Measurements from ENCODE around the gene MACROD2.

DNA sequence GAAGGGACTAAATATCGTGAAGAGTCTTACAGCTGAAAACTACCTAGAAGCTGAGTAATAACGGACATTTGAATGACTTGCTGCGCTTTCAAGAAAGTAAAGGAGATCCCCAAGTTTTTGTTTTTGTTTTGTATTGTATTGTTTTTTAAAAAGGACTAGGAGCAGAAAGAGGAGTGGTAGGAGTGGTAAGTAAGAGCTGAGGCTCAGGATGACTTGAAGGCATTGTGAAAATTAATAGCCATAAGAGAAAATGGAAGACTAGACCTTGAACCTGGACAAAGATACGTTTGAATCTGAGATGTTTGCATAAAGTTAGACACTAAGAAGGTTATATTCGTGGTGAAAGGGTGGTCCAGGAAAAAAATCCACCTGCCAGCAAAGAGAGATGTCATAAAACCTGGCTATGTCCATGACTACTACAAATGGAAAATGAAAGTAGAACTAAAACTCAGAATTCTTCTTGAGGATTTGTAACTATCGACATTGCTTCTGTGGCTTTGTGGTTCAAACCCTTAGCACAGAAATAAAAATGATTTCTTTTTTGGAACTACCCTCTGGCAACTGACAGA, 1166.8 kb downstream of the MACROD2 start:
- TF ChIP-seq CREB1 (CRISPR knock-in tag; IDR thresholded peaks at IDR 0.05; ENCODE audit: low read depth) = no peak
- TF ChIP-seq, protein P1, sequence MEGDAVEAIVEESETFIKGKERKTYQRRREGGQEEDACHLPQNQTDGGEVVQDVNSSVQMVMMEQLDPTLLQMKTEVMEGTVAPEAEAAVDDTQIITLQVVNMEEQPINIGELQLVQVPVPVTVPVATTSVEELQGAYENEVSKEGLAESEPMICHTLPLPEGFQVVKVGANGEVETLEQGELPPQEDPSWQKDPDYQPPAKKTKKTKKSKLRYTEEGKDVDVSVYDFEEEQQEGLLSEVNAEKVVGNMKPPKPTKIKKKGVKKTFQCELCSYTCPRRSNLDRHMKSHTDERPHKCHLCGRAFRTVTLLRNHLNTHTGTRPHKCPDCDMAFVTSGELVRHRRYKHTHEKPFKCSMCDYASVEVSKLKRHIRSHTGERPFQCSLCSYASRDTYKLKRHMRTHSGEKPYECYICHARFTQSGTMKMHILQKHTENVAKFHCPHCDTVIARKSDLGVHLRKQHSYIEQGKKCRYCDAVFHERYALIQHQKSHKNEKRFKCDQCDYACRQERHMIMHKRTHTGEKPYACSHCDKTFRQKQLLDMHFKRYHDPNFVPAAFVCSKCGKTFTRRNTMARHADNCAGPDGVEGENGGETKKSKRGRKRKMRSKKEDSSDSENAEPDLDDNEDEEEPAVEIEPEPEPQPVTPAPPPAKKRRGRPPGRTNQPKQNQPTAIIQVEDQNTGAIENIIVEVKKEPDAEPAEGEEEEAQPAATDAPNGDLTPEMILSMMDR (conservative IDR thresholded peaks at IDR 0.05; ENCODE audit: low read depth in 2 of 2) = no peak
- TF ChIP-seq POLR2AphosphoS5 (IDR thresholded peaks at IDR 0.05; ENCODE audit: low read depth) = no peak
- TF ChIP-seq EZH2phosphoT487 (IDR thresholded peaks at IDR 0.05; ENCODE audit: unreplicated experiment) = no peak
- no peak for TF ChIP-seq REST (IDR thresholded peaks at IDR 0.05; ENCODE audit: unreplicated experiment)
- no peak for TF ChIP-seq EZH2 (IDR thresholded peaks at IDR 0.05; ENCODE audit: low read depth, unreplicated experiment)
- TF ChIP-seq, protein P2, sequence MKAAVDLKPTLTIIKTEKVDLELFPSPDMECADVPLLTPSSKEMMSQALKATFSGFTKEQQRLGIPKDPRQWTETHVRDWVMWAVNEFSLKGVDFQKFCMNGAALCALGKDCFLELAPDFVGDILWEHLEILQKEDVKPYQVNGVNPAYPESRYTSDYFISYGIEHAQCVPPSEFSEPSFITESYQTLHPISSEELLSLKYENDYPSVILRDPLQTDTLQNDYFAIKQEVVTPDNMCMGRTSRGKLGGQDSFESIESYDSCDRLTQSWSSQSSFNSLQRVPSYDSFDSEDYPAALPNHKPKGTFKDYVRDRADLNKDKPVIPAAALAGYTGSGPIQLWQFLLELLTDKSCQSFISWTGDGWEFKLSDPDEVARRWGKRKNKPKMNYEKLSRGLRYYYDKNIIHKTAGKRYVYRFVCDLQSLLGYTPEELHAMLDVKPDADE (IDR thresholded peaks at IDR 0.05) = no peak
- no peak for TF ChIP-seq ZNF114 (CRISPR knock-in tag; IDR thresholded peaks at IDR 0.05)
- TF ChIP-seq JUNB (IDR thresholded peaks at IDR 0.05; ENCODE audit: unreplicated experiment) = no peak
- TF ChIP-seq ZNF462 (CRISPR knock-in tag; IDR thresholded peaks at IDR 0.05) = no peak
- no peak for TF ChIP-seq STAT1 (IDR thresholded peaks at IDR 0.05; ENCODE audit: unreplicated experiment)
- TF ChIP-seq NANOG (IDR thresholded peaks at IDR 0.05; ENCODE audit: borderline replicate concordance) = no peak
- TF ChIP-seq ZNF331 (CRISPR knock-in tag; IDR thresholded peaks at IDR 0.05; ENCODE audit: low read depth) = no peak

All from GM23338 (cell line).